Testis (tissue), 2 donors: ENCODE measurements around the gene LAMTOR2.

ENCODE experiments used
- POLR2A ChIP-seq: fragments of 450-650 bp; IDR thresholded peaks from one replicate; pipeline ENCODE4 v1.6.1; 2017; ENCODE audit warnings: antibody characterized with exemption, mild to moderate bottlenecking, moderate library complexity
- TF ChIP-seq, protein P1 (sequence below), 3 experiments: fragments of 450-650 bp in 2 of 3; fragments of 200-600 bp in 1 of 3; sonication (generic) in 1 of 3; IDR thresholded peaks; one replicate each; pipeline ENCODE4 v1.5.1; 2016 to 2019; ENCODE audit warnings: antibody characterized with exemption in 3 of 3, mild to moderate bottlenecking in 2 of 3, moderate library complexity in 1 of 3

DNA sequence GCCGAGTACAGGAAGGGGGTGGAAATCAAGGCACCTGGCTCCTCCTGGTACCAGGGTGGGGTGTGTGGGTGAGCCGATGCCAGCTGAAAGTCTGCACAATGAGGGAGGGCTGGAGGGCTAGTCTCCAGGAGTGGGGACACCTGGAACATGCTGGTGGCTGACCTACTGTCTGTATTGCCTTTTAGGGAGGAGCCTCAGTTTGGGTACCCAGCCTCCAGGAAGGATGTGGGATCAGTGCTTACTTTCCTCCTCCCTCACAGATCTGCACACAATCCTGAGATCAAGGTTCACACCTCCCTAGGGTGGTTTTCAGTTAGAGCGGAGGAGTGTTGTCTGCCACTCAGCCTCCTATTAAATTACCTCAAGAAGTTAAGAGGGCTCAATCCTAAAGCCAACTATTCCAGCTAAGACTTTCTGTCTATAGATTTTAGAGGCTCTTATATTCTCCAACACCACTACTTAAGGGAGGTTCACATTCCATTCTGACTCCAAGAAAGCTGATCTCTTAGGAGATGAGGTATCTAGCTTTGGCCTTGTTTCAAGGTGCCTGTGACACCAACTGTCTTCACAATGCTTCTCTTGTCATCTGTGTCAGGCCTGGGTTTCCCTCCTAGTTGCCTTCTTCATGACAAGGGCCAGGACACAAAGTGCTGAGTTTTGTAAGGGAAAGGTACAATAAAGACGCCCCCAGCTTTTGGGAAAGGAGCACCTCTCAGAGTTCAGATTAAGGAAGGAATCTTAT lies 49.6 kb upstream of the LAMTOR2 start:
- TF ChIP-seq, protein P1, sequence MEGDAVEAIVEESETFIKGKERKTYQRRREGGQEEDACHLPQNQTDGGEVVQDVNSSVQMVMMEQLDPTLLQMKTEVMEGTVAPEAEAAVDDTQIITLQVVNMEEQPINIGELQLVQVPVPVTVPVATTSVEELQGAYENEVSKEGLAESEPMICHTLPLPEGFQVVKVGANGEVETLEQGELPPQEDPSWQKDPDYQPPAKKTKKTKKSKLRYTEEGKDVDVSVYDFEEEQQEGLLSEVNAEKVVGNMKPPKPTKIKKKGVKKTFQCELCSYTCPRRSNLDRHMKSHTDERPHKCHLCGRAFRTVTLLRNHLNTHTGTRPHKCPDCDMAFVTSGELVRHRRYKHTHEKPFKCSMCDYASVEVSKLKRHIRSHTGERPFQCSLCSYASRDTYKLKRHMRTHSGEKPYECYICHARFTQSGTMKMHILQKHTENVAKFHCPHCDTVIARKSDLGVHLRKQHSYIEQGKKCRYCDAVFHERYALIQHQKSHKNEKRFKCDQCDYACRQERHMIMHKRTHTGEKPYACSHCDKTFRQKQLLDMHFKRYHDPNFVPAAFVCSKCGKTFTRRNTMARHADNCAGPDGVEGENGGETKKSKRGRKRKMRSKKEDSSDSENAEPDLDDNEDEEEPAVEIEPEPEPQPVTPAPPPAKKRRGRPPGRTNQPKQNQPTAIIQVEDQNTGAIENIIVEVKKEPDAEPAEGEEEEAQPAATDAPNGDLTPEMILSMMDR (IDR thresholded peaks at IDR 0.05): no peak
- no peak for TF ChIP-seq POLR2A
